Uterus (tissue), 4 donors: Measurements from ENCODE around the gene EIF2S3B. TPM values are rescaled to one million over a fixed set of nuclear protein-coding genes. Genes with fewer than 3 reads are reported as not detected.

Source experiments
- DNase-seq, 2 donors: peaks; one replicate each; pipeline ENCODE4 v3.0.0-alpha.2; 2019 to 2020
- H3K27ac ChIP-seq, 2 donors: fragments of 200-600 bp; sonication (generic); 1 replicate in 1 of 2; 2 replicates in 1 of 2; pipeline ENCODE4 v1.5.1; 2016 to 2018
- H3K27me3 ChIP-seq, 2 donors: fragments of 200-600 bp; sonication (generic); one replicate each; pipeline ENCODE4 v1.5.1; 2018 to 2019; ENCODE audit warnings: control low read depth in 1 of 2
- H3K36me3 ChIP-seq, 2 donors: fragments of 200-600 bp; sonication (generic); one replicate each; pipeline ENCODE4 v1.5.1; 2019; ENCODE audit warnings: control low read depth in 1 of 2
- H3K4me1 ChIP-seq, 2 donors: fragments of 200-600 bp; sonication (generic); one replicate each; pipeline ENCODE4 v1.5.1; 2018 to 2019; ENCODE audit warnings: control low read depth in 1 of 2
- H3K4me3 ChIP-seq, 2 donors: fragments of 200-600 bp; sonication (generic); 1 replicate in 1 of 2; 2 replicates in 1 of 2; pipeline ENCODE4 v1.5.1; 2018 to 2019; ENCODE audit warnings: mild to moderate bottlenecking in 1 of 2
- H3K9me3 ChIP-seq, 2 donors: fragments of 200-600 bp; sonication (generic); one replicate each; pipeline ENCODE4 v1.5.1; 2019; ENCODE audit warnings: control low read depth in 1 of 2
- POLR2A ChIP-seq, 2 donors: fragments of 450-650 bp; IDR thresholded peaks; one replicate each; pipeline ENCODE4 v1.6.1; 2016; ENCODE audit warnings: antibody characterized with exemption in 2 of 2, mild to moderate bottlenecking in 1 of 2, moderate library complexity in 1 of 2
- intact Hi-C: fragments of 100-400 bp; cut with DNase I; formaldehyde crosslinking; loops from one replicate; pipeline ENCODE4 v1.15.1; 2023; ENCODE audit warnings: low total_unique reads
- total RNA-seq, 4 donors: library from RNA; depleted of rRNA in 3 of 4; stranded (reverse); fragments of >200 nt in 3 of 4; gene quantifications; one replicate each; pipeline versions ENCODE4 v1.1.0 to v1.2.4, GENCODE V29; 2014 to 2023
- TF ChIP-seq, protein P1 (sequence below), 4 experiments: fragments of 200-600 bp in 2 of 4; fragments of 450-650 bp in 2 of 4; sonication (generic) in 2 of 4; IDR thresholded peaks; one replicate each; pipeline ENCODE4 v1.5.1; 2016 to 2019; ENCODE audit warnings: antibody characterized with exemption in 4 of 4, mild to moderate bottlenecking in 2 of 4, moderate library complexity in 1 of 4
- donor health status: DM: yes; HTN: yes; CAD: no.

EIF2S3B gene
- total RNA-seq, 4 donors from 2014 or later = 0.29 to 1.6 (median 0.80) TPM

DNA sequence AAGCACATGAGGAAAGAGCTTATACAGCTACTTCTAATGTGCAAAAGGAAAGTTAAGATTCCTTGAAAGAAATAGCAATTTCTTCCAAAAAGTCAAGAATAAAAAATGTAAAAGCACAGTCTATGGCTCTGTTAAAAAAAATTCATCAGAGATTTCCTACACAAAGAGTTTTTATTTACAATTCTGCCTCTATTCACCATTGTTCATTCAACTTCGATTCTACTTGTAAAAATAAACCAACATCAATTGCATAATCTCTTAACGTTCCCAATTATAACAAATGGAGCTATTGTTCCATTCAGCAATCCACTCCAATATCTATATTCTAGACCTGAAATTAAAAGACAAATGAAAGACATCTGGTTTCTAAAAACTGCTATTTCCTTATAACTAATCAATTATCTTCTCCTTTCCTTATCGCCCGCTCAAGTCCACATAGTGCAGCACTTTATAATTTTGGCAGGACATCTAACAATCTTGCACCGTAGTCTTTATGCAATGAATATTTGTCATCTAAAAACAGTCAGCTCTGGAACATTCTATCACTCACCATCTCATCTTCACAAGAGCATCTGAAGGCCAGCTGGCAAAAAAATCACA, 6.2 kb downstream of the EIF2S3B start:
- Histone ChIP-seq H3K27me3 (no peaks in the 10 kb centered on the region), H3K36me3 (no peaks in the 10 kb centered on the region), H3K4me3 (no peak overlapping the region), H3K27ac (no peak overlapping the region), H3K9me3 (no peaks in the 10 kb centered on the region), H3K4me1 (no peaks in the 10 kb centered on the region)
- TF ChIP-seq, protein P1, sequence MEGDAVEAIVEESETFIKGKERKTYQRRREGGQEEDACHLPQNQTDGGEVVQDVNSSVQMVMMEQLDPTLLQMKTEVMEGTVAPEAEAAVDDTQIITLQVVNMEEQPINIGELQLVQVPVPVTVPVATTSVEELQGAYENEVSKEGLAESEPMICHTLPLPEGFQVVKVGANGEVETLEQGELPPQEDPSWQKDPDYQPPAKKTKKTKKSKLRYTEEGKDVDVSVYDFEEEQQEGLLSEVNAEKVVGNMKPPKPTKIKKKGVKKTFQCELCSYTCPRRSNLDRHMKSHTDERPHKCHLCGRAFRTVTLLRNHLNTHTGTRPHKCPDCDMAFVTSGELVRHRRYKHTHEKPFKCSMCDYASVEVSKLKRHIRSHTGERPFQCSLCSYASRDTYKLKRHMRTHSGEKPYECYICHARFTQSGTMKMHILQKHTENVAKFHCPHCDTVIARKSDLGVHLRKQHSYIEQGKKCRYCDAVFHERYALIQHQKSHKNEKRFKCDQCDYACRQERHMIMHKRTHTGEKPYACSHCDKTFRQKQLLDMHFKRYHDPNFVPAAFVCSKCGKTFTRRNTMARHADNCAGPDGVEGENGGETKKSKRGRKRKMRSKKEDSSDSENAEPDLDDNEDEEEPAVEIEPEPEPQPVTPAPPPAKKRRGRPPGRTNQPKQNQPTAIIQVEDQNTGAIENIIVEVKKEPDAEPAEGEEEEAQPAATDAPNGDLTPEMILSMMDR (IDR thresholded peaks at IDR 0.05) = no peak
- TF ChIP-seq POLR2A (IDR thresholded peaks at IDR 0.05) = no peak
- intact Hi-C loops = no loop called here
- DNase-seq = no peak

DNA sequence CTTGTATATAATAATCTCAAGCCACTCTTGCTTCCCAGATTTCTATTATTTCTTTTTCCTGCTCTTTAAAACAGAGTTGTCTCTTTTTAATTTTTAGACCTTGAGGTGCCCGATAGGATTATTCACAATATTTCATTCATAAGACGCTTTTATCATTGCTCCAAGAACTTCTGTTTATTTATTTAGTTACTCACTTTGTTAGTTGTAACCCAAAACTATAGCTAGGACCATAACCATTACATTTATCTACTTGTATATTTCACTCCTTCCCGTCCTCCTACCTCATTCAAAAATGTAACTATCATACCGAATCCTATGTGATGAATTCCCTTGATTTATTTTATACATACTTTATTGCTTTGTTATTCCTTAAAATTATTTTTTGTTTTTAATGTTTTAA, 7.1 kb downstream of the EIF2S3B start:
- no peak for TF ChIP-seq POLR2A (IDR thresholded peaks at IDR 0.05)
- TF ChIP-seq, protein P1 (IDR thresholded peaks at IDR 0.05) = no peak
- DNase-seq = no peak
- H3K36me3 ChIP-seq = no peaks in the 10 kb centered on the region
- no peak overlapping the region for H3K27ac ChIP-seq
- H3K9me3 ChIP-seq = no peaks in the 10 kb centered on the region
- no peak overlapping the region for H3K4me3 ChIP-seq
- no peaks in the 10 kb centered on the region for H3K27me3 ChIP-seq
- intact Hi-C loops = no loop called here
- H3K4me1 ChIP-seq = no peaks in the 10 kb centered on the region

DNA sequence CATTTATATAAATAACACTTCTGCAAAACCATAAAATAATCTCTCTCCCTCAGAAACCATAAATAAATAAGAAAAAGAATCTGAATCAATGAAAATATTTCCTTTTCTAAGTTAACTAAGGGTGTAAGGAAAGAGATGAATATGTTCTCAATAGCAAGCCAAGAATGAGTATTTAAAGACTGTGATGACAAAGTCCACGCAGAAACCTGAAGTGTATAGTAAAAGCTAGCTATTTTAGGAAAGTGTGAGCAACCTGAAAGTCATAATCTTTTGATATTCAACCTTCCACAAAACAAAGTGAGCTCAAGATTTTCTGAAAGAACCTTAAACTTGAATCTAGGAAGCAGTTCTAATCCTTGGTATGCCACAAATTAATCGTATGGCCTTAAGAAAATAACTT, 15.9 kb downstream of the EIF2S3B start:
- Histone ChIP-seq H3K4me1 (no peaks in the 10 kb centered on the region), H3K36me3 (no peaks in the 10 kb centered on the region), H3K27ac (no peak overlapping the region), H3K9me3 (no peaks in the 10 kb centered on the region), H3K4me3 (no peak overlapping the region), H3K27me3 (no peaks in the 10 kb centered on the region)
- TF ChIP-seq, protein P1 (IDR thresholded peaks at IDR 0.05) = no peak
- no peak for TF ChIP-seq POLR2A (IDR thresholded peaks at IDR 0.05)
- no peak for DNase-seq
- intact Hi-C loops = no loop called here

DNA sequence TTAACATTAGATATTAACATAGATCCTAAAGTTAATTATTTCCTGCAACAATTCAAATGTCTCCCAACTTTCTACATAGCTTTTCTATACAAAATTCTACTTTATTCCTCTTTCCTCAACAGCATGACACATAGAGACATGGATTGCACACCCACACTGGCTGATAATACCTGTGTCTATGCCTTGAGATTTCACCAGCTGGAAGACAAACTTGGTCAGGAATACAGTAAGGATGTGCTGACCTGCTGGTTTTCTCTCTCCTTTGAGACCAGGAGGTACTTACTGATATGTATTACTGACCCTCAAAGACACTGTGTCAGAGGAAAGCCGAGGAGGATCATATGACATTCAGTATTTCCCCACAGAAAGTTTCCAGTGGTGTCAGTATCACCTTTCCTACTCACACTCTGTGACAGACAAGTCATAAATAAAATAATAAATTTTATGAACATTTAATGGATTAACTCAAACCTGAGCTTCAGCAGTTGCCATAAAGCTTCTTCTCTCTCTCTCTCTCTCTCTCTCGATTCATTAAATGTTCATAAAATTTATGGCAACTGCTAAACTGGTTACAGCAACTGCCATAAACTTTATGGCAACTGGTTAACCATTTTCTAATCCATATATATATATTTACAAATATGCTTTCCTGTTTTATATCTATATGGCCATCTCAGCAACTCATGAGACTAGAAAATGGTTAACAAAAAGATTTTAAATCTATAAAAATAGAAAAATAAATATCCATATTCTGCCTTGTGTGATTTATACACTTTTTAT, 22.7 kb downstream of the EIF2S3B start:
- Histone ChIP-seq H3K36me3 (no peaks in the 10 kb centered on the region), H3K27me3 (no peaks in the 10 kb centered on the region), H3K27ac (no peak overlapping the region), H3K9me3 (no peaks in the 10 kb centered on the region), H3K4me1 (no peaks in the 10 kb centered on the region), H3K4me3 (no peak overlapping the region)
- intact Hi-C loops = no loop called here
- no peak for DNase-seq
- no peak for TF ChIP-seq POLR2A (IDR thresholded peaks at IDR 0.05)
- TF ChIP-seq, protein P1 (IDR thresholded peaks at IDR 0.05) = no peak

DNA sequence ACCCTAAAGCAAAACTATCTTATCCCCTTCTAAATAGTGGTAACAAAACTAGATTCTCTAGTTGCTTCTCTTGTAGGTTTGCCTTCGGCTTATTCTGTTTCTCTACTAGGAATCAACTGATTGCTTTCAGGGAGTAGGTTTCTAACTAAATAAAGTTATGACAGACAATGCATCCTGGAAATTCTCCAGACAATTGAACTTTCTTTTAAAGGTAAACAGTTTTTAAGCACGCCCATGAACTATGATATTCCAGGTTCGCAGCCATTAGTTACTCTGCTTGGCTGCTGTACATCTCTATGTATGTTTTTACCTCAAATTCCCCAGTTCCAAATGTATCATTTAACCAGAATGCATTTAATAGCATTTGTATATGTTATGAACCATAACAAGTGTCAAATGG, 23.9 kb downstream of the EIF2S3B start:
- peaks cover 0 to 5% of the 10 kb centered on the region in 2 donors for H3K27me3 ChIP-seq
- H3K36me3 ChIP-seq = no peaks in the 10 kb centered on the region
- no peak overlapping the region for H3K27ac ChIP-seq
- H3K9me3 ChIP-seq = no peaks in the 10 kb centered on the region
- H3K4me1 ChIP-seq = no peaks in the 10 kb centered on the region
- intact Hi-C loops = no loop called here
- H3K4me3 ChIP-seq = no peak overlapping the region
- no peak for DNase-seq
- no peak for TF ChIP-seq POLR2A (IDR thresholded peaks at IDR 0.05)
- TF ChIP-seq, protein P1 (IDR thresholded peaks at IDR 0.05) = no peak
